GM18868 (cell line): Measurements from ENCODE around the gene TMEM217.
A peak's percentile ranks its signal among the peaks of the same experiment; 100 is the strongest.

Experiments
- ATAC-seq: cut with Tn5 transposase; IDR thresholded peaks from one replicate; pipeline ENCODE4 v1.9.1; 2021; ENCODE audit warnings: mild to moderate bottlenecking, moderate library complexity; ENCODE audit not compliant: unreplicated experiment

The TMEM217 gene

DNA sequence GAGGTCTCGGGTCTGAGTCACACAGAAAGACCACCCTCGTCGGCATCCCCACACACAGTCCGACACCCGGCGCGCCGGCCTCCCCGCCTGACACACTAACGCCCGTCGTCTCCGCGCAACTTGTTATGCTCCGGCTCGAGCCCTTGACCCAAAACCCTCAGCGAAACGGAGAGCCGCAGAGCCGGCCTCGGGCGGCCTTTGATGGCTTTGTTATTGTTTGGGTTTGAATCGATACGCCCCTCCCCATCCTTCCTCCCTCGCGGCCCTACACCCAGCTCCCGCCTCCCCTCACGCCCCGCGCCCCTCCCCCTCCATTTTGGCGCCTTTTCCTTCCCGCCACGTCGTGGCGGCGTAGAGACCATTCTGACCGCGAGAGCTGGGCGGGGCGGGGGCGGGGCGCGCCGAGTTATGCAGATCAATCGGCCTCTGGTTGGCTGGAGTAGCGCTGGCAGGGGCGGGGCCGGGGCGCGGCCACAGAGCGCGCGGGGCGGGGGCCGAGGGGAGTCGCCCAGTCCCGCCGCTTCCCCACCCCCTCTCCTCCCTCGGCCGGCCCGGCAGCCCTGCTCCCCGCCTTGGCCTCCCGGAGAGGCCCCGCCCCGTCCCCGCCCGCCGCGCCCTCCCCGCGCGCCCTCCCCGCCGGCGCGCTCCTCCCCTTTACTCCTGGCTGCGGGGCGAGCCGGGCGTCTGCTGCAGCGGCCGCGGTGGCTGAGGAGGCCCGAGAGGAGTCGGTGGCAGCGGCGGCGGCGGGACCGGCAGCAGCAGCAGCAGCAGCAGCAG, 88.3 kb downstream of the TMEM217 start, which contains the start of gene PIM1:
Gene PIM1 (plus strand): TSS at position 657 of the 777 bp plus-strand sequence. CDS start 424 bp downstream, outside the sequence.
- ATAC-seq, result peak; percentile 65

DNA sequence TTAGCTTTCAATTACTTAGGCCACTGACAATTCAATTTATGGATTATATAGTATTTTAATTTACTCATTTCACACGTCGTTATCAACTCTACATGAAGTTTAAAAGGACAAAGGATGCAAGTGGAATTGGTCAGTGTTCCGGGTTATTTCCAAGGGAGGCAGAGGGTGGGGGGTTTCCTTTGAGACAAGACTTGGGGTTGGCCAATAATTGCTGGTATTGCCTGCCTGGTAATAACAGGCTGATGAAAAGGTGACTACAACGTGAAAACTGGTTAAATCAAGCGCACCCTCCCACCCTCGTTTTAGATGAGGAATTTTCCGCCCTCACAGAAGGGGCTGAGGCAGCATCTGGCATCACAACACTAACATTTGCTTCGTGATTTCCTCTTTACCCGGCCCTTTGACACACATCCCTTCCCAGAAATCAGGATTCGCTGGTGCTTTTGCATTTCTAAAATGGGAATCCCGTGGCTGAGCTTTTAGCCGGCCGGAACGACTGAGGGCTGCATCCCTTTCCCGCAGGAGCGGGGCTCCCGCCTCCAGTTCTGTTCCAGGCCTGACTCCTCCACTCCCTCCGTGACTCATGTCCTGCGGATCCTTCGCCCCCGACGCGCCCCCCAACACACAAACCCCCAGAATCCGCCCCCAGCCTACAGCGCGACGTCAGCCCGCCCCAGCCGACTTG, 89.0 kb downstream of the TMEM217 start:
- ATAC-seq, result no peak

- no peak for ATAC-seq
Measured at GRCh38 chr6:37168163-37168758, 89.7 kb downstream of the TMEM217 start.

DNA sequence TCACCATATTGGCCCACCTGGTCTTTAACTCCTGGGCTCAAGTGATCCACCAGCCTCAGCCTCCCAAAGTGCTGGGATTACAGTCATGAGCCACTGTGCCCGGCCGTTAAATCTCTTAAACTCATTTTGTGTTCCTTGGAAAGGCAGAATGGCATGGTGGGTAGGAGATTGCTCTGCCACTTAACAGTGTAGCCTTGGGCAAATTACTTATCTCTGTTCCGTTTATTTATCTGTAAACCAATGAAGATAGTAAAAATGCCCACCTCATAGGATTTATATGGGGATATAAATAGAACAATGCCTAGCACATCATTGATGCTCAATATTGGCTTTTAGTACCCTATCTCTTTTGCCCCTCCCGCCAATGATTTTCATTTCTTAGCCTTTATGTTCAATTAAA, 95.2 kb downstream of the TMEM217 start:
- no peak for ATAC-seq
